WTC11 (cell line): ENCODE results near the gene POSTN. TPM values are rescaled to one million over a fixed set of nuclear protein-coding genes. Genes with fewer than 3 reads are reported as not detected.

ENCODE experiments used
- ATAC-seq: fragments of 200-7000 bp; cut with Tn5 transposase; 2 replicates; pipeline ENCODE4 v1.10.0; 2021; ENCODE audit warnings: mild to moderate bottlenecking, moderate library complexity
- CTCF ChIA-PET: fragments of 300-600 bp; sonication (Branson Sonifier 250); formaldehyde crosslinking; loops from one replicate; lab custom pipeline; 2021; ENCODE audit warnings: antibody characterized with exemption; lab: Charles Lee
- POLR2A ChIA-PET: fragments of 350-600 bp; sonication (Branson Sonifier 250); formaldehyde crosslinking; loops from one replicate; lab custom pipeline; 2021; ENCODE audit warnings: antibody characterized with exemption; lab: Charles Lee
- DNase-seq: peaks from one replicate; pipeline ENCODE4 v3.0.0; 2021; ENCODE audit warnings: low spot score
- H3K27ac Mint-ChIP-seq: 2 replicates; pipeline ENCODE4 v1.8.0; 2021; ENCODE audit warnings: mixed read lengths
- H3K27me3 Mint-ChIP-seq: 2 replicates; pipeline ENCODE4 v1.8.0; 2021; ENCODE audit warnings: low read depth, mild to moderate bottlenecking, moderate library complexity, mixed read lengths
- H3K36me3 Mint-ChIP-seq: 2 replicates; pipeline ENCODE4 v1.8.0; 2021; ENCODE audit warnings: mixed read lengths
- H3K4me1 Mint-ChIP-seq: 2 replicates; pipeline ENCODE4 v1.8.0; 2022; ENCODE audit warnings: mixed read lengths
- H3K4me3 Mint-ChIP-seq: 2 replicates; pipeline ENCODE4 v1.8.0; 2021; ENCODE audit warnings: mild to moderate bottlenecking, moderate library complexity, mixed read lengths
- H3K9me3 Mint-ChIP-seq: 2 replicates; pipeline ENCODE4 v1.8.0; 2021; ENCODE audit warnings: mixed read lengths
- ATF1 ChIP-seq: sonication (generic); formaldehyde crosslinking; IDR thresholded peaks from 2 replicates; pipeline ENCODE4 v1.8.1; 2023; ENCODE audit warnings: mild to moderate bottlenecking, moderate library complexity, missing genetic modification reagents
- NR2C2 ChIP-seq: sonication (generic); formaldehyde crosslinking; IDR thresholded peaks from 2 replicates; pipeline ENCODE4 v1.8.0; 2022; ENCODE audit warnings: mild to moderate bottlenecking, missing genetic modification reagents
- PRRX2 ChIP-seq: fragments of 250-450 bp; sonication (Bioruptor Pico); IDR thresholded peaks from 2 replicates; pipeline ENCODE4 v1.8.0; 2021; ENCODE audit warnings: mild to moderate bottlenecking
- RORB ChIP-seq: fragments of 250-450 bp; sonication (Bioruptor Pico); IDR thresholded peaks from 2 replicates; pipeline ENCODE4 v1.9.0; 2021; ENCODE audit warnings: mild to moderate bottlenecking
- SP1 ChIP-seq: sonication (generic); formaldehyde crosslinking; conservative IDR thresholded peaks from 2 replicates; pipeline ENCODE4 v1.8.1; 2022; ENCODE audit warnings: missing genetic modification reagents
- ZNF232 ChIP-seq: sonication (generic); formaldehyde crosslinking; IDR thresholded peaks from 2 replicates; pipeline ENCODE4 v1.8.0; 2022; ENCODE audit warnings: mild to moderate bottlenecking, missing genetic modification reagents
- ZNF317 ChIP-seq: sonication (generic); formaldehyde crosslinking; IDR thresholded peaks from 2 replicates; pipeline ENCODE4 v1.8.1; 2023; ENCODE audit warnings: low read depth, mild to moderate bottlenecking, moderate library complexity, missing genetic modification reagents, borderline replicate concordance
- total RNA-seq: library from RNA; stranded (reverse); gene quantifications from 3 replicates; pipeline ENCODE4 v1.2.3, GENCODE V29; 2021
- TF ChIP-seq, protein P1 (sequence below): sonication (generic); formaldehyde crosslinking; IDR thresholded peaks from 2 replicates; pipeline ENCODE4 v1.8.1; 2022; ENCODE audit warnings: low read depth, mild to moderate bottlenecking, moderate library complexity, missing genetic modification reagents, borderline replicate concordance
- TF ChIP-seq, protein P2 (sequence below): sonication (generic); formaldehyde crosslinking; IDR thresholded peaks from 2 replicates; pipeline ENCODE4 v1.8.0; 2023; ENCODE audit warnings: missing genetic modification reagents, mild to moderate bottlenecking, borderline replicate concordance
- TF ChIP-seq, protein P3 (sequence below): fragments of 250-450 bp; sonication (Bioruptor Pico); conservative IDR thresholded peaks from 2 replicates; pipeline ENCODE4 v1.9.0; 2021; ENCODE audit warnings: mild to moderate bottlenecking
- TF ChIP-seq, protein P4 (sequence below): sonication (generic); formaldehyde crosslinking; IDR thresholded peaks from 2 replicates; pipeline ENCODE4 v1.8.1; 2023; ENCODE audit warnings: mild to moderate bottlenecking, missing genetic modification reagents
- TF ChIP-seq, protein P5 (sequence below): sonication (generic); formaldehyde crosslinking; IDR thresholded peaks from 2 replicates; pipeline ENCODE4 v1.8.1; 2023; ENCODE audit warnings: mild to moderate bottlenecking, moderate library complexity, missing genetic modification reagents
- TF ChIP-seq, protein P6 (sequence below): fragments of 250-450 bp; sonication (Bioruptor Pico); IDR thresholded peaks from 2 replicates; pipeline ENCODE4 v1.9.0; 2021; ENCODE audit warnings: mild to moderate bottlenecking
- TF ChIP-seq, protein P7 (sequence below): sonication (generic); formaldehyde crosslinking; IDR thresholded peaks from 2 replicates; pipeline ENCODE4 v1.8.1; 2022; ENCODE audit warnings: low read depth, missing genetic modification reagents, borderline replicate concordance

Gene POSTN
- total RNA-seq, 1 experiment from 2014 or later = 0.70 TPM

DNA sequence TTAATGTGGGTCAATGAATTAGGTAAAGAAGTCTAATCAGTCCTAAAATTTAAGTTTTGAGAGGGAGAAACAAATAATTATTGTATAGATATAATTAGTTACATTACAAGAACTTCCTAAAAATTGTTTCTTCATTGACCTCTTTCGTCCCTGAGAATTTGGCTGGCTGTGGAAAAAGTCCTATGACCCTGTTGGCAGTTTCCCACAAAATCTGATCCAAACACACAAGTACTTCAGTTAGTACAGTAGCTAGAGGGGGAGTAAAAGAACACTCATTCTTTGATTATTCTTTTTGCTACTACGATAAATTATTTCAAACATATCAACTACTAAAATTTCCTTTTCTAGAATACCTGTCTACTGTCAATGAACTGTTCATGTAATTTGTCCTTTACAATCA, 11.3 kb downstream of the POSTN start:
- ATAC-seq (no peak), DNase-seq (no peak)
- no peak overlapping the region for H3K27ac Mint-ChIP-seq
- TF ChIP-seq ATF1 (CRISPR knock-in tag) (no peak), PRRX2 (no peak), ZNF317 (CRISPR knock-in tag) (no peak), SP1 (CRISPR knock-in tag) (no peak), RORB (CRISPR knock-in tag) (no peak), NR2C2 (CRISPR knock-in tag) (no peak), ZNF232 (CRISPR knock-in tag) (no peak)
- TF ChIP-seq, protein P1, sequence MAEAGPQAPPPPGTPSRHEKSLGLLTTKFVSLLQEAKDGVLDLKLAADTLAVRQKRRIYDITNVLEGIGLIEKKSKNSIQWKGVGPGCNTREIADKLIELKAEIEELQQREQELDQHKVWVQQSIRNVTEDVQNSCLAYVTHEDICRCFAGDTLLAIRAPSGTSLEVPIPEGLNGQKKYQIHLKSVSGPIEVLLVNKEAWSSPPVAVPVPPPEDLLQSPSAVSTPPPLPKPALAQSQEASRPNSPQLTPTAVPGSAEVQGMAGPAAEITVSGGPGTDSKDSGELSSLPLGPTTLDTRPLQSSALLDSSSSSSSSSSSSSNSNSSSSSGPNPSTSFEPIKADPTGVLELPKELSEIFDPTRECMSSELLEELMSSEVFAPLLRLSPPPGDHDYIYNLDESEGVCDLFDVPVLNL (CRISPR knock-in tag) = no peak
- TF ChIP-seq, protein P2, sequence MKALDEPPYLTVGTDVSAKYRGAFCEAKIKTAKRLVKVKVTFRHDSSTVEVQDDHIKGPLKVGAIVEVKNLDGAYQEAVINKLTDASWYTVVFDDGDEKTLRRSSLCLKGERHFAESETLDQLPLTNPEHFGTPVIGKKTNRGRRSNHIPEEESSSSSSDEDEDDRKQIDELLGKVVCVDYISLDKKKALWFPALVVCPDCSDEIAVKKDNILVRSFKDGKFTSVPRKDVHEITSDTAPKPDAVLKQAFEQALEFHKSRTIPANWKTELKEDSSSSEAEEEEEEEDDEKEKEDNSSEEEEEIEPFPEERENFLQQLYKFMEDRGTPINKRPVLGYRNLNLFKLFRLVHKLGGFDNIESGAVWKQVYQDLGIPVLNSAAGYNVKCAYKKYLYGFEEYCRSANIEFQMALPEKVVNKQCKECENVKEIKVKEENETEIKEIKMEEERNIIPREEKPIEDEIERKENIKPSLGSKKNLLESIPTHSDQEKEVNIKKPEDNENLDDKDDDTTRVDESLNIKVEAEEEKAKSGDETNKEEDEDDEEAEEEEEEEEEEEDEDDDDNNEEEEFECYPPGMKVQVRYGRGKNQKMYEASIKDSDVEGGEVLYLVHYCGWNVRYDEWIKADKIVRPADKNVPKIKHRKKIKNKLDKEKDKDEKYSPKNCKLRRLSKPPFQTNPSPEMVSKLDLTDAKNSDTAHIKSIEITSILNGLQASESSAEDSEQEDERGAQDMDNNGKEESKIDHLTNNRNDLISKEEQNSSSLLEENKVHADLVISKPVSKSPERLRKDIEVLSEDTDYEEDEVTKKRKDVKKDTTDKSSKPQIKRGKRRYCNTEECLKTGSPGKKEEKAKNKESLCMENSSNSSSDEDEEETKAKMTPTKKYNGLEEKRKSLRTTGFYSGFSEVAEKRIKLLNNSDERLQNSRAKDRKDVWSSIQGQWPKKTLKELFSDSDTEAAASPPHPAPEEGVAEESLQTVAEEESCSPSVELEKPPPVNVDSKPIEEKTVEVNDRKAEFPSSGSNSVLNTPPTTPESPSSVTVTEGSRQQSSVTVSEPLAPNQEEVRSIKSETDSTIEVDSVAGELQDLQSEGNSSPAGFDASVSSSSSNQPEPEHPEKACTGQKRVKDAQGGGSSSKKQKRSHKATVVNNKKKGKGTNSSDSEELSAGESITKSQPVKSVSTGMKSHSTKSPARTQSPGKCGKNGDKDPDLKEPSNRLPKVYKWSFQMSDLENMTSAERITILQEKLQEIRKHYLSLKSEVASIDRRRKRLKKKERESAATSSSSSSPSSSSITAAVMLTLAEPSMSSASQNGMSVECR (CRISPR knock-in tag) = no peak
- TF ChIP-seq, protein P3, sequence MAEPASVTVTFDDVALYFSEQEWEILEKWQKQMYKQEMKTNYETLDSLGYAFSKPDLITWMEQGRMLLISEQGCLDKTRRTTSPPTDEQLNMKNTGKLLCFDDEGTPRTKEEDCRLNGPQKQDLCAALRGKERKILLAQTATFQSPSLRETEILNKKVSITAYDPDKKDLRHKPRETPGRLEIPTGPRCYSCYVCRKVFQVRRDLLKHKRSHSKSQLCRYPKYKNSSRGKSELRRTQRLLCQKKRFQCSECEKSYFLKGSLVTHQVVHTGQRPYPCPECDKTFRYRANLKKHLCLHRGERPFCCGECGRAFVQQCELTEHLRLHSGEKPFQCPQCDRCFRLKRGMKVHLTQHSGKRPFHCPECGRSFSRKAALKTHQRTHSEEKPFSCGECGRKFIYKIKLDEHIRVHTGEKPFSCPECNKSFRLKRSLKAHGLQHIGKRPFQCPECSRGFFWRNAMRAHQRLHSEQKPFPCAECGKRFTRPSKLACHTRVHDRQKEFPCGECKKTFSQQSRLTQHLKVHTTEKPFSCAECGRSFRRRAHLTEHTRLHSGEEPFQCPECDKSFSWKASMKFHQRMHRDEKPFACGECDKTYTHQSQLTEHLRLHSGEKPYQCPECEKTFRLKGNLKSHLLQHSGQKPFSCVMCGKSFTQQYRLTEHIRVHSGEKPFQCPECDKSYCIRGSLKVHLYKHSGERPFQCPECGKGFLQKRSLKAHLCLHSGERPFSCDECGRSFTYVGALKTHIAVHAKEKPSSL (CRISPR knock-in tag) = no peak
- TF ChIP-seq, protein P4, sequence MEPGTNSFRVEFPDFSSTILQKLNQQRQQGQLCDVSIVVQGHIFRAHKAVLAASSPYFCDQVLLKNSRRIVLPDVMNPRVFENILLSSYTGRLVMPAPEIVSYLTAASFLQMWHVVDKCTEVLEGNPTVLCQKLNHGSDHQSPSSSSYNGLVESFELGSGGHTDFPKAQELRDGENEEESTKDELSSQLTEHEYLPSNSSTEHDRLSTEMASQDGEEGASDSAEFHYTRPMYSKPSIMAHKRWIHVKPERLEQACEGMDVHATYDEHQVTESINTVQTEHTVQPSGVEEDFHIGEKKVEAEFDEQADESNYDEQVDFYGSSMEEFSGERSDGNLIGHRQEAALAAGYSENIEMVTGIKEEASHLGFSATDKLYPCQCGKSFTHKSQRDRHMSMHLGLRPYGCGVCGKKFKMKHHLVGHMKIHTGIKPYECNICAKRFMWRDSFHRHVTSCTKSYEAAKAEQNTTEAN = no peak
- TF ChIP-seq, protein P5, sequence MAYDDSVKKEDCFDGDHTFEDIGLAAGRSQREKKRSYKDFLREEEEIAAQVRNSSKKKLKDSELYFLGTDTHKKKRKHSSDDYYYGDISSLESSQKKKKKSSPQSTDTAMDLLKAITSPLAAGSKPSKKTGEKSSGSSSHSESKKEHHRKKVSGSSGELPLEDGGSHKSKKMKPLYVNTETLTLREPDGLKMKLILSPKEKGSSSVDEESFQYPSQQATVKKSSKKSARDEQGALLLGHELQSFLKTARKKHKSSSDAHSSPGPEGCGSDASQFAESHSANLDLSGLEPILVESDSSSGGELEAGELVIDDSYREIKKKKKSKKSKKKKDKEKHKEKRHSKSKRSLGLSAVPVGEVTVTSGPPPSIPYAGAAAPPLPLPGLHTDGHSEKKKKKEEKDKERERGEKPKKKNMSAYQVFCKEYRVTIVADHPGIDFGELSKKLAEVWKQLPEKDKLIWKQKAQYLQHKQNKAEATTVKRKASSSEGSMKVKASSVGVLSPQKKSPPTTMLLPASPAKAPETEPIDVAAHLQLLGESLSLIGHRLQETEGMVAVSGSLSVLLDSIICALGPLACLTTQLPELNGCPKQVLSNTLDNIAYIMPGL (CRISPR knock-in tag) = no peak
- TF ChIP-seq, protein P6, sequence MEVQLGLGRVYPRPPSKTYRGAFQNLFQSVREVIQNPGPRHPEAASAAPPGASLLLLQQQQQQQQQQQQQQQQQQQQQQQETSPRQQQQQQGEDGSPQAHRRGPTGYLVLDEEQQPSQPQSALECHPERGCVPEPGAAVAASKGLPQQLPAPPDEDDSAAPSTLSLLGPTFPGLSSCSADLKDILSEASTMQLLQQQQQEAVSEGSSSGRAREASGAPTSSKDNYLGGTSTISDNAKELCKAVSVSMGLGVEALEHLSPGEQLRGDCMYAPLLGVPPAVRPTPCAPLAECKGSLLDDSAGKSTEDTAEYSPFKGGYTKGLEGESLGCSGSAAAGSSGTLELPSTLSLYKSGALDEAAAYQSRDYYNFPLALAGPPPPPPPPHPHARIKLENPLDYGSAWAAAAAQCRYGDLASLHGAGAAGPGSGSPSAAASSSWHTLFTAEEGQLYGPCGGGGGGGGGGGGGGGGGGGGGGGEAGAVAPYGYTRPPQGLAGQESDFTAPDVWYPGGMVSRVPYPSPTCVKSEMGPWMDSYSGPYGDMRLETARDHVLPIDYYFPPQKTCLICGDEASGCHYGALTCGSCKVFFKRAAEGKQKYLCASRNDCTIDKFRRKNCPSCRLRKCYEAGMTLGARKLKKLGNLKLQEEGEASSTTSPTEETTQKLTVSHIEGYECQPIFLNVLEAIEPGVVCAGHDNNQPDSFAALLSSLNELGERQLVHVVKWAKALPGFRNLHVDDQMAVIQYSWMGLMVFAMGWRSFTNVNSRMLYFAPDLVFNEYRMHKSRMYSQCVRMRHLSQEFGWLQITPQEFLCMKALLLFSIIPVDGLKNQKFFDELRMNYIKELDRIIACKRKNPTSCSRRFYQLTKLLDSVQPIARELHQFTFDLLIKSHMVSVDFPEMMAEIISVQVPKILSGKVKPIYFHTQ (CRISPR knock-in tag) = no peak
- TF ChIP-seq, protein P7, sequence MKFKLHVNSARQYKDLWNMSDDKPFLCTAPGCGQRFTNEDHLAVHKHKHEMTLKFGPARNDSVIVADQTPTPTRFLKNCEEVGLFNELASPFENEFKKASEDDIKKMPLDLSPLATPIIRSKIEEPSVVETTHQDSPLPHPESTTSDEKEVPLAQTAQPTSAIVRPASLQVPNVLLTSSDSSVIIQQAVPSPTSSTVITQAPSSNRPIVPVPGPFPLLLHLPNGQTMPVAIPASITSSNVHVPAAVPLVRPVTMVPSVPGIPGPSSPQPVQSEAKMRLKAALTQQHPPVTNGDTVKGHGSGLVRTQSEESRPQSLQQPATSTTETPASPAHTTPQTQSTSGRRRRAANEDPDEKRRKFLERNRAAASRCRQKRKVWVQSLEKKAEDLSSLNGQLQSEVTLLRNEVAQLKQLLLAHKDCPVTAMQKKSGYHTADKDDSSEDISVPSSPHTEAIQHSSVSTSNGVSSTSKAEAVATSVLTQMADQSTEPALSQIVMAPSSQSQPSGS (CRISPR knock-in tag) = no peak
- no peak overlapping the region for H3K4me3 Mint-ChIP-seq
- H3K4me1 Mint-ChIP-seq = no peaks in the 10 kb centered on the region
- 0 out of 2 replicates have a peak, but pooled peaks cover 3% of the 10 kb centered on the region for H3K9me3 Mint-ChIP-seq
- POLR2A ChIA-PET = no interaction called here
- H3K27me3 Mint-ChIP-seq = no peaks in the 10 kb centered on the region
- CTCF ChIA-PET = no interaction called here
- H3K36me3 Mint-ChIP-seq = no peaks in the 10 kb centered on the region
